Mesenchymal stem cell (in vitro differentiated cells and primary cell): ENCODE data around the gene GGN.
"Not testable (repeated sequence)": the region's sequence is repeated elsewhere in the genome, so short reads cannot be mapped to it uniquely, and the experiment has no call there.

Experiments used
- DNase-seq: peaks from one replicate; pipeline ENCODE4 v3.0.0-alpha.2; 2013
- H2AFZ ChIP-seq: one replicate; pipeline ENCODE4 v1.6.1; 2013; ENCODE audit warnings: low read depth, mild to moderate bottlenecking, control low read depth, inconsistent platforms, low read length, moderate library complexity
- H2AK5ac ChIP-seq: 2 replicates; pipeline ENCODE4 v1.6.1; 2013; ENCODE audit warnings: low read length, moderate library complexity, mild to moderate bottlenecking, inconsistent platforms; ENCODE audit not compliant: severe bottlenecking
- H2BK120ac ChIP-seq: one replicate; pipeline ENCODE4 v1.6.1; 2013; ENCODE audit warnings: low read depth, mild to moderate bottlenecking, inconsistent platforms, low read length, moderate library complexity
- H2BK12ac ChIP-seq, 2 experiments: one replicate each; pipeline ENCODE4 v1.6.1; 2013; ENCODE audit warnings: inconsistent platforms in 2 of 2, low read length in 2 of 2, mild to moderate bottlenecking in 2 of 2, moderate library complexity in 2 of 2, control low read depth in 1 of 2
- H2BK15ac ChIP-seq: one replicate; pipeline ENCODE4 v1.6.1; 2013; ENCODE audit warnings: mild to moderate bottlenecking, low read depth, inconsistent platforms; ENCODE audit not compliant: poor library complexity, severe bottlenecking
- H2BK5ac ChIP-seq: 2 replicates; pipeline ENCODE4 v1.6.1; 2013; ENCODE audit warnings: low read depth, mild to moderate bottlenecking, low read length, control low read depth, inconsistent platforms; ENCODE audit not compliant: poor library complexity, severe bottlenecking
- H3K14ac ChIP-seq, 2 experiments: one replicate each; pipeline ENCODE4 v1.6.1; 2013; ENCODE audit warnings: inconsistent platforms in 2 of 2, low read length in 2 of 2, control low read depth in 1 of 2, mild to moderate bottlenecking in 1 of 2, moderate library complexity in 1 of 2
- H3K18ac ChIP-seq, 2 experiments: one replicate each; pipeline ENCODE4 v1.6.1; 2013; ENCODE audit warnings: inconsistent platforms in 2 of 2, low read length in 2 of 2, control low read depth in 1 of 2, low read depth in 1 of 2, mild to moderate bottlenecking in 1 of 2
- H3K23ac ChIP-seq, 2 experiments: one replicate each; pipeline ENCODE4 v1.6.1; 2013; ENCODE audit warnings: inconsistent platforms in 2 of 2, low read length in 2 of 2, mild to moderate bottlenecking in 2 of 2, moderate library complexity in 2 of 2, control low read depth in 1 of 2
- H3K27ac ChIP-seq: 2 replicates; pipeline ENCODE4 v1.5.1; 2013; ENCODE audit warnings: mild to moderate bottlenecking, moderate library complexity, low read length, control low read depth, inconsistent platforms; ENCODE audit not compliant: poor library complexity, severe bottlenecking
- H3K27me3 ChIP-seq, 2 experiments: 2 replicates each; pipeline versions ENCODE4 v1.6.1 to v1.7.0; 2013; ENCODE audit warnings: low read length in 2 of 2, mild to moderate bottlenecking in 2 of 2, moderate library complexity in 2 of 2, control low read depth in 1 of 2, inconsistent platforms in 1 of 2; ENCODE audit not compliant: control insufficient read depth in 1 of 2, insufficient read depth in 1 of 2
- H3K36me3 ChIP-seq, 2 experiments: 2 replicates each; pipeline versions ENCODE4 v1.6.1 to v1.7.0; 2013; ENCODE audit warnings: low read length in 2 of 2, control low read depth in 1 of 2, inconsistent platforms in 1 of 2, low read depth in 1 of 2, mild to moderate bottlenecking in 1 of 2; ENCODE audit not compliant: insufficient read depth in 2 of 2, control insufficient read depth in 1 of 2
- H3K4ac ChIP-seq, 2 experiments: one replicate each; pipeline ENCODE4 v1.6.1; 2013; ENCODE audit warnings: inconsistent platforms in 2 of 2, low read length in 2 of 2, mild to moderate bottlenecking in 2 of 2, moderate library complexity in 2 of 2, control low read depth in 1 of 2, low read depth in 1 of 2
- H3K4me1 ChIP-seq: 2 replicates; pipeline ENCODE4 v1.6.1; 2013; ENCODE audit warnings: low read depth, low read length, control low read depth; ENCODE audit not compliant: control insufficient read depth, insufficient read depth
- H3K4me2 ChIP-seq: 2 replicates; pipeline ENCODE4 v1.6.1; 2013; ENCODE audit warnings: low read length, mild to moderate bottlenecking, inconsistent platforms; ENCODE audit not compliant: poor library complexity, severe bottlenecking
- H3K4me3 ChIP-seq, 2 experiments: 2 replicates each; pipeline versions ENCODE4 v1.5.1 to v1.7.0; 2013; ENCODE audit warnings: low read length in 2 of 2, mild to moderate bottlenecking in 2 of 2, control low read depth in 1 of 2, low read depth in 1 of 2; ENCODE audit not compliant: insufficient read depth in 1 of 2
- H3K79me1 ChIP-seq: replicated peaks from 2 replicates; pipeline ENCODE4 v1.6.1; 2013; ENCODE audit warnings: mild to moderate bottlenecking, control low read depth, low read length, inconsistent platforms; ENCODE audit not compliant: poor library complexity, severe bottlenecking
- H3K9ac ChIP-seq: 2 replicates; pipeline ENCODE4 v1.7.0; 2013; ENCODE audit warnings: mild to moderate bottlenecking, low read length, moderate library complexity
- H3K9me3 ChIP-seq: 2 replicates; pipeline ENCODE4 v1.7.0; 2013; ENCODE audit warnings: mild to moderate bottlenecking, low read length; ENCODE audit not compliant: control insufficient read depth
- H4K8ac ChIP-seq: one replicate; pipeline ENCODE4 v1.6.1; 2013; ENCODE audit warnings: inconsistent platforms, mild to moderate bottlenecking, low read length, moderate library complexity
- H4K91ac ChIP-seq: one replicate; pipeline ENCODE4 v1.6.1; 2013; ENCODE audit warnings: mild to moderate bottlenecking, low read length, inconsistent platforms
- WGBS: methylation state at CpG from one replicate; pipeline ENCODE4 v1.1.7; 2013; ENCODE audit warnings: mixed read lengths; 5-methylcytosine and 5-hydroxymethylcytosine counted together

The GGN gene

DNA sequence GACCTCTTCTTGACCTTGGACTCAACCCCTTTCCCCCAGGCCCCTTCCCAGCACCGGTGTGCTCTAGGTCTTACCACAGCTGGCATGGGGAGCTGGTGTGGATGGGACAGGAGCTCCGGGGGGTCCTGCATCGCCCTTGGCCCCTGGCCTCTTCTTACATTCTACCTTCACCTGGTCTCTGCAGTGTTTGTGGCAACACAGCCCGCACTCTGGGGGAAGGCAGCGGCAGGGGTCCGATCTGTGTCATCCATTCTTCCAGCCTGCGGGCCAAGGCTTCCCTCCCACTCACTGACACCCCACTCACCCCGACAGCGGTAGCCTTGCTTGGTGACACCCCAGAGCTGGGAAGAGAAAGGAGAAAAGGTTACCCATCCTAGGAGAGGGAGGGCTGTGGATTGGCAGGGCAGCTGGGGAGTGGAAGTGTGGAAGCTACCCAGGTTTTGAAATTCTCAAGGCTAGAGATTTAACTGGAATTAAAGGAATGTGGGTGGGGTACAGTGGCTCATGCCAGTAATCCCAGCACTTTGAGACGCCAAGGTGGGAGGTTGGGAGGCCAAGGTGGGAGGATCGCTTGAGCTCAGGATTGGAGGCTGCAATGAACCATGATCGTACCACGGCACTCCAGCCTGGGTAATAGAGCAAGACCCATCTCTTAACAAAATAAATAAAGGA is 23.3 kb upstream of the GGN start:
- H3K79me1 ChIP-seq = no peaks in the 10 kb centered on the region
- no peak overlapping the region for H3K18ac ChIP-seq
- H2BK5ac ChIP-seq = no peak overlapping the region
- H3K23ac ChIP-seq = no peak overlapping the region
- H3K9ac ChIP-seq = no peak overlapping the region
- no peak overlapping the region for H2BK120ac ChIP-seq
- no peak overlapping the region for H4K8ac ChIP-seq
- no peaks in the 10 kb centered on the region for H3K9me3 ChIP-seq
- H2BK15ac ChIP-seq = no peak overlapping the region
- H2AK5ac ChIP-seq = no peak overlapping the region
- no peak overlapping the region for H3K14ac ChIP-seq
- no peak overlapping the region for H4K91ac ChIP-seq
- H3K4me2 ChIP-seq = no peak overlapping the region
- WGBS = 92% methylated on average over 9 of the region's 13 CpGs
- H3K4ac ChIP-seq = no peak overlapping the region
- no peak overlapping the region for H2AFZ ChIP-seq
- H3K27ac ChIP-seq = no peak overlapping the region
- H3K4me3 ChIP-seq = peak overlapping the region in 1 of 2 experiments; percentile 10
- peaks cover 0 to 14% of the 10 kb centered on the region in 2 experiments for H3K27me3 ChIP-seq
- H3K4me1 ChIP-seq = peaks cover 4% of the 10 kb centered on the region
- no peak for DNase-seq
- peaks cover 9 to 10% of the 10 kb centered on the region in 2 experiments for H3K36me3 ChIP-seq
- no peak overlapping the region for H2BK12ac ChIP-seq

DNA sequence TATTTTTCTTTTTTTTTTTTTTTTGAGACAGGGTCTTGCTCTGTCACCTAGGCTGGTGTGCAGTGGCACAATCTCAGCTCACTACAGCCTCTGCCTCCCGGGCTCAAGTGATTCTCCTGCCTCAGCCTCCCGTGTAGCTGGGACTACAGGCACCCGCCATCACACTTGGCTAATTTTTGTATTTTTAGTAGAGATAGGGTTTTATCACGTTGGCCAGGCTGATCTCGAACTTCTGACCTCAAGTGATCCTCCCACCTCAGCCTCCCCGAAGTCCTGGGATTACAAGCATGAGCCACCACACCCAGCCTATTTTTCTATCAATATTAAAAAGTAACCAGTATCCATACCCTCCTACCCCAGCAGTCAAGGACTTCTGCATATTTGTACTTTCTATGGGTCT is 22.6 kb upstream of the GGN start:
- not testable (repeated sequence) for H2AFZ ChIP-seq, H3K9ac ChIP-seq, H2BK15ac ChIP-seq, H3K4ac ChIP-seq, DNase-seq, H4K91ac ChIP-seq, H3K9me3 ChIP-seq, H3K18ac ChIP-seq, H4K8ac ChIP-seq, H3K14ac ChIP-seq, H2AK5ac ChIP-seq, H3K4me2 ChIP-seq, H3K4me3 ChIP-seq, H3K27ac ChIP-seq, H2BK12ac ChIP-seq, H3K4me1 ChIP-seq, H3K79me1 ChIP-seq, H3K23ac ChIP-seq, H2BK5ac ChIP-seq, H2BK120ac ChIP-seq
- 89% methylated on average over 4 of the region's 6 CpGs for WGBS
- H3K27me3 ChIP-seq = peaks cover 0 to 14% of the 10 kb centered on the region in 2 experiments
- H3K36me3 ChIP-seq = peaks cover 12% of the 10 kb centered on the region in 2 experiments

- Histone ChIP-seq H4K8ac (no peak overlapping the region), H3K27ac (no peak overlapping the region), H3K14ac (peak overlapping the region in 1 of 2 experiments; percentile 28), H3K18ac (no peak overlapping the region), H4K91ac (no peak overlapping the region), H2AK5ac (no peak overlapping the region), H3K4ac (no peak overlapping the region), H3K36me3 (peaks cover 17 to 19% of the 10 kb centered on the region in 2 experiments), H3K9ac (no peak overlapping the region), H3K4me2 (no peak overlapping the region), H3K9me3 (no peaks in the 10 kb centered on the region), H2BK5ac (no peak overlapping the region), H2AFZ (no peak overlapping the region), H2BK120ac (no peak overlapping the region), H3K27me3 (peaks cover 0 to 14% of the 10 kb centered on the region in 2 experiments), H3K23ac (peak overlapping the region in 1 of 2 experiments; percentile 72), H3K4me1 (peaks cover 6% of the 10 kb centered on the region), H3K79me1 (peaks cover 6% of the 10 kb centered on the region), H2BK15ac (no peak overlapping the region), H2BK12ac (no peak overlapping the region), H3K4me3 (no peak overlapping the region)
- WGBS = 90% methylated on average over 7 of the region's 7 CpGs
- DNase-seq = no peak
Observed at GRCh38 chr19:38409631-38410133, 21.8 kb upstream of the GGN start.

DNA sequence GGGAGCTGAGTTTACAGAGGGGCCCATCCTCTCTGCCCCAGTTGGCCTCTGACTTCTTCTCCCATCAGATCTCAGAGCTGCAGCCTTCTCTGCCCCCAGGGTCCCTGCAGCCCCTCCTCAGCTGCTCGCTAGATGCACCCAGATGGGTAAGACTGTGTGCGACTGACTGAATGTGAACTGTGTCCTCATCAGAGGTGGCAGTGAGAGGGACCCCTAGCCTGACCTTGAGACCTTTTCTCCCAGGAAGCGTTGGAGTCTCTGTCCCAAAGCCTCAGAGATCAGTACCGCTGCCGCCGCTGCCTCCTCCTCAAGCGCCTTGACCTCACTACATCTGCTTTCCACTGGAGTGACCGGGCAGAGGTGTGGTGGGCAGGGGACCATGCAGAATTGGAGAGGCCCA is 17.4 kb upstream of the GGN start:
- no peak overlapping the region for H2BK5ac ChIP-seq
- H3K36me3 ChIP-seq = peaks cover 17 to 20% of the 10 kb centered on the region in 2 experiments
- no peak overlapping the region for H2AK5ac ChIP-seq
- no peak overlapping the region for H3K4me3 ChIP-seq
- no peaks in the 10 kb centered on the region for H3K27me3 ChIP-seq
- H3K79me1 ChIP-seq = peaks cover 14% of the 10 kb centered on the region
- H4K91ac ChIP-seq = no peak overlapping the region
- H3K4me1 ChIP-seq = peaks cover 14% of the 10 kb centered on the region
- no peak overlapping the region for H3K18ac ChIP-seq
- H3K9ac ChIP-seq = no peak overlapping the region
- H2BK12ac ChIP-seq = no peak overlapping the region
- H2AFZ ChIP-seq = no peak overlapping the region
- H3K27ac ChIP-seq = no peak overlapping the region
- no peak overlapping the region for H3K4me2 ChIP-seq
- no peaks in the 10 kb centered on the region for H3K9me3 ChIP-seq
- 94% methylated on average over 6 of the region's 8 CpGs for WGBS
- H2BK120ac ChIP-seq = no peak overlapping the region
- H3K14ac ChIP-seq = no peak overlapping the region
- no peak overlapping the region for H3K4ac ChIP-seq
- DNase-seq = no peak
- no peak overlapping the region for H2BK15ac ChIP-seq
- no peak overlapping the region for H3K23ac ChIP-seq
- no peak overlapping the region for H4K8ac ChIP-seq
